HFFc6 (cell line): Measurements from ENCODE around the gene GSTM3. TPM values are rescaled to one million over a fixed set of nuclear protein-coding genes. Genes with fewer than 3 reads are reported as not detected.
"Not testable (repeated sequence)": the region's sequence is repeated elsewhere in the genome, so short reads cannot be mapped to it uniquely, and the experiment has no call there.

ENCODE experiments used
- DNase-seq: peaks from one replicate; pipeline ENCODE4 v3.0.0-alpha.2; 2018
- H3K27ac Mint-ChIP-seq: 2 replicates; pipeline ENCODE4 v1.8.0; 2020; ENCODE audit warnings: mild to moderate bottlenecking, mixed read lengths
- H3K27me3 Mint-ChIP-seq: 2 replicates; pipeline ENCODE4 v1.8.0; 2021; ENCODE audit warnings: mild to moderate bottlenecking, moderate library complexity, mixed read lengths; ENCODE audit not compliant: insufficient read depth
- H3K36me3 Mint-ChIP-seq: 2 replicates; pipeline ENCODE4 v1.8.0; 2021; ENCODE audit warnings: low read depth, mixed read lengths
- H3K4me1 Mint-ChIP-seq: 2 replicates; pipeline ENCODE4 v1.8.0; 2020; ENCODE audit warnings: low read depth, mixed read lengths
- H3K4me3 Mint-ChIP-seq: 2 replicates; pipeline ENCODE4 v1.8.0; 2020; ENCODE audit warnings: mild to moderate bottlenecking, moderate library complexity, mixed read lengths
- H3K9me3 Mint-ChIP-seq: 2 replicates; pipeline ENCODE4 v1.8.0; 2020; ENCODE audit warnings: mild to moderate bottlenecking, mixed read lengths
- total RNA-seq, 6 experiments: library from RNA; stranded (reverse); fragmentation: NEBNext Ultra II Directional; extraction: Animal tissue kit (Norgen Biotek cat#: 25700); gene quantifications; 2 replicates in 1 of 6; 3 replicates in 5 of 6; pipeline ENCODE4 v1.2.3, GENCODE V29; 2021
- TF ChIP-seq, protein P1 (sequence below): fragments of 200-600 bp; sonication (generic); IDR thresholded peaks from 2 replicates; pipeline ENCODE4 v1.5.0; 2021; ENCODE audit warnings: antibody characterized with exemption, mild to moderate bottlenecking

GSTM3 gene
- total RNA-seq, 6 experiments from 2014 or later = 36.9 to 51.3 (median 43.6) TPM

DNA sequence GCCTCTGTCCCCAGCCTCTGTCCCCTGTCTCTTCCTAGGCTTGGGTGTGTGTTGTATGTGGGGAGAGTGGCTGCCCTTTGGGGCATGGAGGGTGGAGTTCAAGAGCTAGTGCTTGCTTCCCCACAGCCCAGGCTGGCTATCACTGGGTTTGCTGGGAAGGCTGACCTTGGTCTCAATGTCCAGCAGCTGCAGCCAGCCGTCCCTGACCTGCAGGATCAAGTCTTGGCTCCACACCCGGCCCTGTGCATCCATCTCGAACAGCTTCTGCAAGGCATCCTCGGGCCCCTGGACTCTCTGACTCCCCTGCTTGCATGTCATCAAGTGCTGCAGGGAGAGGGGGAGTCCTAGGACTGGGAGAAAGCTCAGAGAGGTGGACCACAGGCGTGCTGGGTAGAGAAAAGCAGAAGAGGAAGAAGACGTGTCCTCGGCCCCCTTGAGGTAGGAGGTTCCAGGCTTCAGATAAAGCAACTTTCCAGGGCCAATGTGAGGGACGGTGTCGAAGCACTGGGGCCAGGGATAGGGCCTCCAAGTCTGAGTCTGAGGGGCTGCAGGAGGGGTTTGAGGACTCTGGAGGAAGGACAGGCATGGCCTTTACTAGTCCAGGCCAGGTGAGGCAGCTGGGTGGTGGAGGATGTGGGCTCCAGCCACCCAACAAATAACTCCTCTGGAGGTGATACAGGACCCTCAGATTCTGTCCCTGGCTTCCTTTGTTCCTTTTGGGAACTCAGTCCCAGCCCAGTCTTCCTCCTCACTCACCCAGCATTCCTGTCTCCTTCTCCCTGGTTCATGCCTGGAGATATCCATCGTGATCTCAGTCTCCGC is 18.9 kb upstream of the GSTM3 start:
- no peak for DNase-seq
- Mint-ChIP-seq H3K4me3 (no peak overlapping the region), H3K27ac (no peak overlapping the region), H3K9me3 (no peaks in the 10 kb centered on the region), H3K4me1 (peaks cover 8% of the 10 kb centered on the region), H3K36me3 (no peaks in the 10 kb centered on the region), H3K27me3 (peaks cover 6% of the 10 kb centered on the region)
- TF ChIP-seq, protein P1, sequence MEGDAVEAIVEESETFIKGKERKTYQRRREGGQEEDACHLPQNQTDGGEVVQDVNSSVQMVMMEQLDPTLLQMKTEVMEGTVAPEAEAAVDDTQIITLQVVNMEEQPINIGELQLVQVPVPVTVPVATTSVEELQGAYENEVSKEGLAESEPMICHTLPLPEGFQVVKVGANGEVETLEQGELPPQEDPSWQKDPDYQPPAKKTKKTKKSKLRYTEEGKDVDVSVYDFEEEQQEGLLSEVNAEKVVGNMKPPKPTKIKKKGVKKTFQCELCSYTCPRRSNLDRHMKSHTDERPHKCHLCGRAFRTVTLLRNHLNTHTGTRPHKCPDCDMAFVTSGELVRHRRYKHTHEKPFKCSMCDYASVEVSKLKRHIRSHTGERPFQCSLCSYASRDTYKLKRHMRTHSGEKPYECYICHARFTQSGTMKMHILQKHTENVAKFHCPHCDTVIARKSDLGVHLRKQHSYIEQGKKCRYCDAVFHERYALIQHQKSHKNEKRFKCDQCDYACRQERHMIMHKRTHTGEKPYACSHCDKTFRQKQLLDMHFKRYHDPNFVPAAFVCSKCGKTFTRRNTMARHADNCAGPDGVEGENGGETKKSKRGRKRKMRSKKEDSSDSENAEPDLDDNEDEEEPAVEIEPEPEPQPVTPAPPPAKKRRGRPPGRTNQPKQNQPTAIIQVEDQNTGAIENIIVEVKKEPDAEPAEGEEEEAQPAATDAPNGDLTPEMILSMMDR = no peak

DNA sequence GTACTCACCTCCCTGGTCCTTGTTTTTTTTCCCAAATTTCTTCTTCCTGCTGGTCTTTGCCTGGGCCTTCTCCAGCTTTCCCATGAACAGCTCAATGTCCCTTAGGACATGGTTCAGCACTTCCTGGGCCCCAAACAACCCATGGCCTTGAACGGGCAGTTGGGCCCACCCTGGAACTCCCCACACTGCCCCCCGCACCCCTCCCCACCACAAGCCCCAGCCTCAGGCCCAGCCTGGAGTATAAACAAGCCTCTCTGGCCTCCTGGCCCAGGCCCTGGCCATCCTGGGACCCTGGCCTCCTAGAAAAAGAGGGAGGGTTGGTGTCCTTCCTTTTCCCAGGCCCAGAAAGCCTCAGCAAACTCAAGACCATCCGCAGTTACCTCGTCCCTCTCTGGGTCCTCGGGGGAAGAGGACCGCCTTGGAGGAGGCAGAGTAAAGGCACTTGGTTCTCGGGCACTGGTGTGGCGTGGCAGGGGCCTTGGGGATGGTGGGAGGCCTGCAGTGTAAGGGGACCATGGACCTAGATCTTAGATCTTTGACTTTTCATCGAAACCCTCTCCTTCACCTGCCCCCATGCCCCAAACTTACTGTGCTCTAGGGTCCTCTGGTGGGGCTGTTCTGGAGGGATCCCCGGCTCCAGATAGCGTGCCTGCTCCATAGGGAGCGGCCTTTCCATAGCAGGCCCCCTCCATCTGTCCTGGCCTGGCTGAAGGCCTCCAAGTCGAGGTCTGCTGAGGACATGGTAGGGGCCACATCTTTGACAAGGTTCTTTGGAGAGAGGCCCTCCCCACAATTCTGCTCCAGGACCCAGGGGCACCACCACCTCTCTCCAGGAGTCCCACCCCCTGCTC is 17.3 kb upstream of the GSTM3 start:
- Mint-ChIP-seq H3K36me3 (no peaks in the 10 kb centered on the region), H3K27me3 (peaks cover 8% of the 10 kb centered on the region), H3K27ac (no peak overlapping the region), H3K4me1 (peaks cover 16% of the 10 kb centered on the region), H3K4me3 (no peak overlapping the region), H3K9me3 (no peaks in the 10 kb centered on the region)
- TF ChIP-seq, protein P1 = no peak
- DNase-seq = no peak

DNA sequence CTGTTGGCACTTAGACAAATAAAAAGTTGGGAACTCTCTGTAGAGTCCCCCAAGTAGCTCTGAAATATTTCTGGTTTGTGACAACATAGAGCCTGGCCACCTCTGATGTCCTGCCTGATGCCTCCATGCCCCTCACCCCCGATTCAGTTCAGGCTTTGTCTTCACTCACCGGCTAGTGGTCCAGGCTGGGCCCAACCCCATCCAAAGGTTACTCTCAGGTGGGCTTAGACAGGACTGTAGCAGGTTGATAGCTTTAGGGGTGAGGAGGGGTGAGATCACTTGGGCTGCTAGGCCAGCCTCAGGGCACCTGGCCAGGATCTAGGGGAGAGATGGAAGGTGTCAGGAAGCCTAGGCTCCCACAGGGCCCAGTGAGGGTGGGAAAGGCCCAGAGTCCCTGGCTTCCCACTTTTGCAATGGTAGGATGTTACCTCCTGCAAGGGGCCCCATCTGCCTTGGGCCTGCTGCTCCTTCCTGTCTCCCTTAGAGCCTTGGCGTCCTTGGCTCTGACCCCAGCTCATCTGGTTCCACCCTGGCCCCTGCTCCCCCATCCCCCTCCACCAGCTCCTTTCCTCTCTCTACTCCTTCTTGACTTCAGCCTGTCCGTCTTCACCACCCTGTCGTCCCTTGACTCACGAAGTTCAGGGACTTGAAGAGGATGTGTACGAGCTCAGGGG is 16.1 kb upstream of the GSTM3 start:
- Mint-ChIP-seq H3K9me3 (no peaks in the 10 kb centered on the region), H3K27me3 (peaks cover 17% of the 10 kb centered on the region), H3K4me3 (no peak overlapping the region), H3K36me3 (no peaks in the 10 kb centered on the region), H3K4me1 (peaks cover 8% of the 10 kb centered on the region), H3K27ac (no peak overlapping the region)
- no peak for DNase-seq
- TF ChIP-seq, protein P1 = no peak

DNA sequence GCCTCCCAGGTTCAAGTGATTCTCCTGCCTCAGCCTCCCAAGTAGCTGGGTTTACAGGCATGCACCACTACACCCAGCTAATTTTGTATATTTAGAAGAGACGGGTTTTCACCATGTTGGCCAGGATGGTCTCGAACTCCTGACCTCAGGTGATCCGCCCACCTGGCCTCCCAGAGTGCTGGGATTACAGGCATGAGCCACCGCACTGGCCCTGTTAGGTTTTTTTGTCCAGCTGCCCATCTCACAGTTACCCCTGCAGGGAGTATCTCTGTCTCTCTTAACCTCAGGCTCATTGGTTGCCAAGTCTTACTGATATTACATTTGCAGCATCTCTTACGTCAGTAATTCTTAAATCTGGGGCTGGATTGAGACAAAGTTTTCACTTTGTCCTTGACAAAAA is 15.5 kb upstream of the GSTM3 start:
- not testable (repeated sequence) for DNase-seq, H3K4me3 Mint-ChIP-seq, H3K4me1 Mint-ChIP-seq, H3K9me3 Mint-ChIP-seq, H3K36me3 Mint-ChIP-seq, H3K27ac Mint-ChIP-seq
- H3K27me3 Mint-ChIP-seq = peaks cover 22% of the 10 kb centered on the region

DNA sequence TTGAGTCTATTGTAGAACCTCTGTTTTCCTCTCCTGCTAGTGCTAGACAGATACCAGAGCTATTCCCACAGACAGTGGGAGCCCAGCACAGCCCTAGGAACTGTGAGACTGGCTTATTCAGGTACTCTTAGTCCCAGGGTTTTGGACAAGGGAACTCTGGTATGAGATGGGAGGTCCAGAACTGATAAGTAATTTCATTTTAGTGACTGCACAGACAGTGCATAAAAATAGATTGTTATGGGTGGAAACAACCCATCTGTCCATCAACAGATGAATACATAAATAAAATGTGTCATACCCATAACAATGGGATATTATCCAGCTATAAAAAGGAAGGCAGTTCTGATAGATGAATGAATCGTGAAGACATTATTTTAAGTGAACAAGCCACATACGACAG is 13.9 kb upstream of the GSTM3 start:
- DNase-seq = no peak
- no peak overlapping the region for H3K27ac Mint-ChIP-seq

More for the DNA sequence above, 13.9 kb upstream of the GSTM3 start:
- Mint-ChIP-seq H3K27me3 (peaks cover 26% of the 10 kb centered on the region), H3K9me3 (no peaks in the 10 kb centered on the region), H3K4me1 (peaks cover 8% of the 10 kb centered on the region), H3K36me3 (no peaks in the 10 kb centered on the region), H3K4me3 (no peak overlapping the region)
- TF ChIP-seq, protein P1 = no peak
